Measurements from ENCODE around the gene REXO1. TPM values are rescaled to one million over a fixed set of nuclear protein-coding genes. Genes with fewer than 3 reads are reported as not detected.

The REXO1 gene
- polyA plus RNA-seq, 1 experiment: 11.0 TPM

DNA sequence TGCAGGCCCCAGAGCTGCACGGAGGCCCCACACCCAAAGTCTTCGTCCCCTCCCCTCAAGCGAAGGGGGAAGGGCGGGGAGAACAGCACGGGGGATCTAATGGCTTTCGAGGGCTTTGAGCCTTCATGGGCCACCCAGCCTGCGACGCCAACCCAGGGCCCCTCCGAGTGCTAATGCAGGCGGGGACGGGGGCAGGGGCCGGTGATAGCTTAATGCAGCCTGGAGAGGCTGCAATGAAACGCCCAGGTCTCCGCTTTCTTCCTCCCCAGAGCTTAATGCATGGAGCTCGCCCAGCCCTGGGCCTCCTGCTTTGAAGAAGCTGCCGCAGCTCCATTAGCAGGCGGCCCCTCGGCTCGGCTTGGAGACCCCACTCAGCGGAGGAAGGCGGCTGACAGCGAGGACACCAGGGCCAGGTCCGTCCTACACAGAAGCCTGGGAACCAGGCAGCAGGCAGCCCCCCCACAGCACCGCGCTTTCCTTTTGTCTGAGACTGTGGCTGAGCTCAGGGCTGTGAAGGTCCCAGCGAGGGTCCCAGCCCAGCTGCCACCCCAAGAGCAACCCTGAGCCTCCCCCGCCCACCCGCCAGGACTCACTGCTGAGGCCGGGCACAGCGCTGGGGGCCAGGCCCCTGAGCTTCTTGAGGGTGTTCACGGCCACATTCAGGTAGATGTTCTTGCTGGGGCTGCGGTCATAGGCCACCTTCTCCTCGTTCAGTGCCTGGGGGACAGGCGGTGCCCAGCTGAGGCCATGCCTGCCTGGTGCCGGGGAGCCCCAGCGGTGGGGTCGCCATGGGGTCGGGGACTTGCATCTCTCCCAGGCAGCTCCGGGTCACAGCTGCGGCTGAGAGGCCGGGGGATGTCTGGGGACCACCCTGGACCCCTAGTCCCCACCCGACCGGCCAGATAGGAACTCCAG is 28.7 kb downstream of the REXO1 start:
- no peak for TF ChIP-seq CTCF (IDR thresholded peaks at IDR 0.05; ENCODE audit: insufficient read depth, low read depth, low read length)
- ChIA-PET CTCF (interaction anchor here (0.6 to 1.7 kb wide), 4 partner anchors 17 to 34 kb away, joined by 3 to 8 read pairs (median 4); no protein-coding TSS in a partner anchor), POLR2A (no interaction called here)
- Histone ChIP-seq H3K4me3 (ENCODE audit: low read depth, low read length) (no peak overlapping the region), H3K36me3 (ENCODE audit: control insufficient read depth, insufficient read depth, low read length) (peaks cover 59% of the 10 kb centered on the region), H3K27me3 (ENCODE audit: control insufficient read depth, insufficient read depth, low read length) (no peaks in the 10 kb centered on the region)
- DNase-seq (ENCODE audit: low read depth): no peak

- POLR2A ChIA-PET: no interaction called here
- Histone ChIP-seq H3K36me3 (ENCODE audit: control insufficient read depth, insufficient read depth, low read length) (peaks cover 58% of the 10 kb centered on the region), H3K27me3 (ENCODE audit: control insufficient read depth, insufficient read depth, low read length) (no peaks in the 10 kb centered on the region), H3K4me3 (ENCODE audit: low read depth, low read length) (no peak overlapping the region)
- no peak for TF ChIP-seq CTCF (IDR thresholded peaks at IDR 0.05; ENCODE audit: insufficient read depth, low read depth, low read length)
- CTCF ChIA-PET: interaction anchor here (0.6 to 1.9 kb wide), 4 partner anchors 7 to 35 kb away, joined by 3 to 9 read pairs (median 6); no protein-coding TSS in a partner anchor
- DNase-seq (ENCODE audit: low read depth): no peak
Observed at GRCh38 chr19:1818549-1819195, 29.6 kb downstream of the REXO1 start.

GRCh38 chr19:1817553-1818179 is 30.6 kb downstream of the REXO1 start:
- Histone ChIP-seq H3K36me3 (ENCODE audit: control insufficient read depth, insufficient read depth, low read length) (peaks cover 52% of the 10 kb centered on the region), H3K27me3 (ENCODE audit: control insufficient read depth, insufficient read depth, low read length) (no peaks in the 10 kb centered on the region), H3K4me3 (ENCODE audit: low read depth, low read length) (no peak overlapping the region)
- TF ChIP-seq CTCF (IDR thresholded peaks at IDR 0.05; ENCODE audit: insufficient read depth, low read depth, low read length): no peak
- POLR2A ChIA-PET: no interaction called here
- DNase-seq (ENCODE audit: low read depth): no peak
- CTCF ChIA-PET: interaction anchor here (1.1 to 1.9 kb wide), 3 partner anchors 8 to 146 kb away, joined by 3 to 9 read pairs (median 4); no protein-coding TSS in a partner anchor

- CTCF ChIA-PET: interaction anchor here (0.8 to 2.3 kb wide), 4 partner anchors 9 to 145 kb away, joined by 3 to 9 read pairs (median 6); no protein-coding TSS in a partner anchor
- Histone ChIP-seq H3K36me3 (ENCODE audit: control insufficient read depth, insufficient read depth, low read length) (peaks cover 45% of the 10 kb centered on the region), H3K27me3 (ENCODE audit: control insufficient read depth, insufficient read depth, low read length) (no peaks in the 10 kb centered on the region), H3K4me3 (ENCODE audit: low read depth, low read length) (no peak overlapping the region)
- DNase-seq (ENCODE audit: low read depth): no peak
- POLR2A ChIA-PET: no interaction called here
- TF ChIP-seq CTCF (IDR thresholded peaks at IDR 0.05; ENCODE audit: insufficient read depth, low read depth, low read length): no peak
Observed at GRCh38 chr19:1816530-1817298, 31.6 kb downstream of the REXO1 start.

All from BJ (cell line).